ENCODE results near the gene MAPK8IP2.
A peak's percentile ranks its signal among the peaks of the same experiment; 100 is the strongest.
"Not testable (repeated sequence)": the region's sequence is repeated elsewhere in the genome, so short reads cannot be mapped to it uniquely, and the experiment has no call there.

The MAPK8IP2 gene

GRCh38 chr22:50600967-50601668 is 525 bp downstream of the MAPK8IP2 start:
- DNase-seq: peak; percentile 79

- no peak for DNase-seq
Measured at GRCh38 chr22:50601669-50602337, 1.2 kb downstream of the MAPK8IP2 start.

DNA sequence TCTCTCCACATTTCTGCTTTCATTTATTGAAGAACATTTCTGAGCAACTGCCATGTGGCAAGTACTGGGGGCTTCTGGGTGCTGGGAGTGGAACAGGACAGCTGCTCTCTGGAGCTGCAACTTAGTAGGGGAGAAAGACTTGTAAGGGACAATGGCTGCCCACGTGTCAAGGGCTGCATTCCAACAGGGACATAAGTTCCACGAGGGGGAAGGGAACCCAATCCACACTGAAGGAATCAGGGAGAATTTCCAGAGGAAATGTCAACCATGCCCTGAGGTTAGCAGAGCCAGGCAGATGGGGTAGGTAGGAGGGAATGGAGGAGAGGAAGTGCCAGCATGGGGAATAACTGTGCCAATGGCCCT is 1.7 kb downstream of the MAPK8IP2 start:
- DNase-seq: no peak

DNA sequence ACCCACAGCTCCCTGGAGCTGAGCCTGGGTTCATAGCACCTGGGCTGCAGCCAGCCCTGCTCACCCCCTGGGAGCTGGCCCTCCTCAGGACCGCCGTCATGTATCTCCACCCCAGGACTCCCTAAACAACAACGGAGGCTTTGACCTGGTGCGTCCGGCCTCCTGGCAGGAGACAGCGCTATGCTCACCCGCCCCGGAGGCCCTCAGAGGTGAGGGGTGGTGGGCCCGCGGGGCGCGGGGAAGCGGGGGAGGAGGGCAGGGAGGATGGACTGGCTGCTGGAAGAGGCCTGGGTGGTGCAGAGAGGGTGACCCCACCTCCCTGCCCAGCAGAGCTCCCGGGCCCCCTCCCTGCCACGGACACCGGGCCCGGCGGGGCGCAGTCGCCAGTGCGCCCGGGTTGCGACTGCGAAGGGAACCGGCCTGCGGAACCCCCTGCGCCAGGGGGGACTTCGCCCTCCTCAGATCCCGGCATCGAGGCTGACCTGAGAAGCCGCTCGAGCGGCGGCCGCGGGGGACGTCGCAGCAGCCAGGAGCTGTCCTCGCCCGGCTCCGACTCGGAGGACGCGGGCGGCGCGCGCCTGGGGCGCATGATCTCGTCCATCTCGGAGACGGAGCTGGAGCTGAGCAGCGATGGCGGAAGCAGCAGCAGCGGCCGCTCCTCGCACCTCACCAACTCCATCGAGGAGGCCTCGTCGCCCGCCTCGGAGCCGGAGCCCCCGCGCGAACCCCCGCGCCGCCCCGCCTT is 3.1 kb downstream of the MAPK8IP2 start:
- no peak for DNase-seq

DNA sequence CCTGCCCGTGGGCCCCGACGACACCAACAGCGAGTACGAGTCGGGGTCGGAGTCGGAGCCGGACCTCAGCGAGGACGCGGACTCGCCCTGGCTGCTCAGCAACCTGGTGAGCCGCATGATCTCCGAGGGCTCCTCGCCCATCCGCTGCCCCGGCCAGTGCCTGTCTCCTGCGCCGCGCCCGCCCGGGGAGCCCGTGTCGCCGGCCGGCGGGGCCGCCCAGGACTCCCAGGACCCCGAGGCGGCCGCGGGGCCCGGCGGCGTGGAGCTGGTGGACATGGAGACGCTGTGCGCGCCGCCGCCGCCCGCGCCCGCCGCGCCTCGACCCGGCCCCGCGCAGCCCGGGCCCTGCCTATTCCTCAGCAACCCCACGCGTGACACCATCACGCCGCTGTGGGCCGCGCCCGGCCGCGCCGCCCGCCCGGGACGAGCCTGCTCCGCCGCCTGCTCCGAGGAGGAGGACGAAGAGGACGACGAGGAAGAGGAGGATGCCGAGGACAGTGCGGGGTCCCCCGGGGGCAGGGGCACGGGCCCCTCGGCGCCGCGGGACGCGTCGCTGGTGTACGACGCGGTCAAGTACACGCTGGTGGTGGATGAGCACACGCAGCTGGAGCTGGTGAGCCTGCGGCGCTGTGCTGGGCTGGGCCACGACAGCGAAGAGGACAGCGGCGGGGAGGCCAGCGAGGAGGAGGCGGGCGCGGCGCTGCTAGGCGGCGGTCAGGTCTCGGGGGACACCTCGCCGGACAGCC is 3.8 kb downstream of the MAPK8IP2 start:
- no peak for DNase-seq

GRCh38 chr22:50605002-50605612 is 4.5 kb downstream of the MAPK8IP2 start:
- no peak for DNase-seq

DNA sequence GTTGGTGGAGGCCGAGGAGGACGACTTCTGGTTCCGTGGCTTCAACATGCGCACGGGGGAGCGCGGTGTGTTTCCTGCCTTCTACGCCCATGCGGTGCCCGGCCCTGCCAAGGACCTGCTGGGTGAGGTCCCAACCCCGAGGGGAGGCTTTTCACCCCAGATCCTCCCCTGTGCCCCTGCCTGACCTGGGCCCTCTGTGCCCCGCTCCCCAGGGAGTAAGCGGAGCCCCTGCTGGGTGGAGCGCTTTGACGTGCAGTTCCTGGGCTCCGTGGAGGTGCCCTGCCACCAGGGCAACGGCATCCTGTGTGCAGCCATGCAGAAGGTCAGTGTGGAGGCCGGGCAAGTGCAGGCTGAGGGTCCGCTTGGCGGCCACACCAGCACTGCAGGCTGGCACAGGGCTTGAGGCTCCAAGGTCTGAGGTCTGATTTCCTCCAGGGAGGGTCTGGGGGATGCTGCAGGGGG is 5.1 kb downstream of the MAPK8IP2 start:
- no peak for DNase-seq

DNA sequence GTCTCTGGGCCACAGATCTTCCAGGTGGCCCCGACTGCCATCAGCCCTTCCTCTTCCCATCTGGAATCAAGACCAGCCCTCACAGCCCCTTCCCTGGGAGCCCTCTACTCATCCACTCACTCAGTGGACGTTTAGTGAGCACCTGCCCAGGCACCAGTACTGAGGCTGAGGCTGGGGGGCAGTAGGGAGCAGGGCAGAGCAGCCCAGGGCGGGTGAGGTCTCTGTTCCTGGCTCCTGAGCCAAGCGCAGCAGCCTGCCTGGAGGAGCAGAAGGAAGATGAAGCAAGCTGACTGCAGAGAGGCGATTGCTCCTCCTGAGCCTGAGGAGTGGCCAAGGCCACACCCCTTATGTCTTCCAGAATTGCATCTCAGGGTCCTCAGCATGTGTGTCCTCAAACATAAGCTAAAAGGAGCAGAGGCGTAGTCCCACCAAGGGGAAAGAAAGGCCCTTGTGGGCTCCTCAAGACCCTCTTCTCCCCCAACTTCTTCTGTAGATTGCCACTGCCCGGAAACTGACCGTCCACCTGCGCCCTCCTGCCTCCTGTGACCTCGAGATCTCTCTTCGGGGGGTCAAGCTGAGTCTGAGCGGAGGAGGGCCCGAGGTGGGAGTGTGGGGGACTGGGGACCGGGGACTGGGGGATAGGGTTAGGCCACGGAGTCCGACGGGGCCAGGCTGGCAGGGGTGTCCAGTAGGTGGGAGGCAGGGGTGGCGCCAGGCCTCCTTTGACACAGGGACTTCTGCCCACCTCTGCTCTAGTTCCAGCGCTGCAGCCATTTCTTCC is 5.8 kb downstream of the MAPK8IP2 start:
- DNase-seq: no peak

DNA sequence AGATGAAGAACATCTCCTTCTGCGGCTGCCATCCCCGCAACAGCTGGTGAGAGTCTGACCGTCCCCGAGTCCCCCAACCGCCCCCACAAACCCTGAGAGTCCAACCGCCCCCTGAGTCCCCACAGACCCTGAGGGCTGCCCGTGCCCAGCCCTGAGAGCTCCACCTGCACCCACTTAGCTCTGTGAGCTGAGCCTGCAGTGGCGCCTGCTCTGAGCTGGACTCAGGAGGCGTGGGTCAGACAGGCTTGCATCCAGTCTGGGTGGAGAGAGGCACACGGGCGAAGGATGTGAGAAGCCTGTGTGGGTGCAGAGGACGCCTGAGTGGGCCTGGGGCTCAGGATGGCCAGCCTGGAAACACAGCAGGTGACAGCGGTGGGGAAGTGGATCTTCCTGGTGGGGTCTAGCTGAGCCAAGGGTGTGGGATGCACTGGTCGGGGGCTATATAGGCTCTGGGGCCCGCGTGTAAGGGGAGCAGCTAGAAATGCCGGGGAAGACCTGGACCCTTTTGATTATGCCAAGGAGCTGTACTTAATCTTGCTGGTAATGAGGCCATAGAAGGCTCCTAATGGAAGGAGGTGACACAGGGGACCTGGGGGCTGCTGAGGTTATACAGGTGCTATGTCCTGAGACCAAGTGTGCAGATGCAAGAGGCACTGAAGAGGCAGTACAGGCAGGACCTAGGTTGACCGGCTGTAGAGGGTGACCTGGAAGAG is 6.5 kb downstream of the MAPK8IP2 start:
- no peak for DNase-seq

DNA sequence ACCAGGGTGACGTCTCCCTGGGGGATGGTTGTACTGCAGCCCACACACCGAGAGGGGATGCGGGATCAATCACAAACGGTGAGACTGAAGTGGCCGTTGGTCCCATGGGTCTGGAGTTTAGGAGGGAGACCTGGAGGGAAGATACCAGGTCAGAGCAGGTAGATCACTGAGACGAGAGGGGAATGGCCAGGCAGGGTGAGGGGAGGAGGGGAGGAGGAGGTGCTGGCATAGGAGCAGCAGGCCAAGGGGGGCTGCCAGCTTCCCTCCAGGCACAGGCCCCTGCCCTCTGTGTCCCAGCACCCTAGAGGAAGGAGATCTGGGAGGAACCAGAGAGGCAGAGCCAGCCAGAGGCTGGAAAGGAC is 7.0 kb downstream of the MAPK8IP2 start:
- no peak for DNase-seq

DNA sequence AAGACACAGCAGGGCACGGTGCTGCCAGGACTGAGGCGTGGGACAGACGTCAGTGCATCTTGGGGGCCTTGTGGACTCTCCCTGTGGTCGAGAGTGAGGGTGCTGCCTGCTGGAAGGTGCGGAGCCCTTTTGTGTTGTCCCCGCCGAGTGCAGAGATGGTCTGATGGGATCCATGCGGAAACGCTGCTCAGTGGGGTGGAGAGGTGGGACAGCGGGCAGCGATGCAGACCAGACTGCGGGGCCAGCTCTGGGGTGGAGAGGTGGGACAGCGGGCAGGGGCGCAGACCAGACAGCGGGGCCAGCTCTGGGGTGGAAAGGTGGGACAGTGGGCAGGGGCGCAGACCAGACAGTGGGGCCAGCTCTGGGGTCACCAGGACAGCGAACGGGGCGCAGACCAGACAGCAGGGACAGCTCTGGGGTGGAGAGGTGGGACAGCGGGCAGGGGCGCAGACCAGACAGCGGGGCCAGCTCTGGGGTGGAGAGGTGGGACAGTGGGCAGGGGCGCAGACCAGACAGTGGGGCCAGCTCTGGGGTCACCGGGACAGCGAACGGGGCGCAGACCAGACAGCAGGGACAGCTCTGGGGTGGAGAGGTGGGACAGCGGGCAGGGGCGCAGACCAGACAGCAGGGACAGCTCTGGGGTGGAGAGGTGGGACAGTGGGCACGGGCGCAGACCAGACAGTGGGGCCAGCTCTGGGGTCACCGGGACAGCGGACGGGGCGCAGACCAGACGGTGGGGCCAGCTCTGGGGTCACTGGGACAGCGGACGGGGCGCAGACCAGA is 7.7 kb downstream of the MAPK8IP2 start:
- DNase-seq: not testable (repeated sequence)

DNA sequence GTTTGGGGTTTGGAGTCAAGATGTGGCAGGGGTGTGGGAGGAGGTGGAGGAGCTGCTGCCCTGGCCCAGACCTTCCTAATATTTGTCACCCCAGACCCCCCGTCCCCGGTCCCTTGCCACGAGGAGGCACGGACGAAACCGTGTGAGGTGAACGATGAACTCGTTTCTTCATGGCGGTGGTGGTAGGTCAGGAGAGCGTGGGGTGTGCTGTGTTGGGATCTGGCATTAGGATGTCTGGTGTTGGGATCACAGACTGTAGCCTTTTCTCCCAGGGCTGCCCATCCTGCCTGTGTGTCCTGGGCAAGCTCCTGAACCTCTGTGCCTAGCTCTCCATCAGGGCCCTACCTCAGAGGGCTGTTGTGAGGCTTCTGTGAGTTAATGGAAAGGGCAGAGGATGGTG is 8.4 kb downstream of the MAPK8IP2 start:
- DNase-seq: no peak

DNA sequence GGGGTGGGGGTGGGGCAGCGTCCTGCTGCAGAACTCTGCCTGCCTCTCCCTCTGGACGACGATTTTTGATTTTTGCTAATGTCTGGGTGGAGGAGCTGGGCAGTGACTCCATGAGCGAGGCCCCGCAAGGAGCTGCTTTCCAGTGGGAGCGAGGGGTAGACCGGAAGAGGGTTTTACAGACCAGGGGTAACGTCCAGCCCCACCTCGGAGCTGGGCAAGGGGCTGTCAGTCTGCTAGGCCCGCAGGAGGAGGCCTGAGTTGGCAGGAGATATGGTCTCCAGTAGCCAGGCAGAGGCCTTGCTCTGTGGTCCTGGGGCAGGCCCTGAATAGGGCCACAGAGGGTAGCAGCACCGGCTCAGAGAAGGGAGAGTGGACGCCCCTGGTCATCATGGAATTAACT is 9.0 kb downstream of the MAPK8IP2 start:
- no peak for DNase-seq

- no peak for DNase-seq
Measured at GRCh38 chr22:50610041-50610451, 9.5 kb downstream of the MAPK8IP2 start.

GRCh38 chr22:50610581-50610980 is 10.0 kb downstream of the MAPK8IP2 start:
- no peak for DNase-seq

- DNase-seq: no peak
Measured at GRCh38 chr22:50611341-50612060, 10.9 kb downstream of the MAPK8IP2 start.

DNA sequence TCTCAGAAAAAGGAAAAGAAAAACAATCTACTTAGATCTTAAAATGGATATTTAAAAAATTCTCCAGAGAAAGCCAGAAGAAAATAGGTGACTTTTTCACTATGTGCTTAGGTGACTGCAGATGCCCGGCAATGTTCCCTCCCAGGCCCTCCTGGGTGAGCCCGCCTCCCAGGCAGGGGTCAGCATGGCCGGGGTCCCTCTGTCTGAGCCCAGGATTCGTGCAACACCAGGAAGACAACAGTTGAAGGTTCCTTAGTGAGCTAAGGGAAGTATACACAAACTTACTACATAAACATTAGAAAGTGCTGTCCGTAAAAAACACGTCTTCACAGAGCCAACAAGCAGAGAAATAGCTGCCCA is 11.6 kb downstream of the MAPK8IP2 start:
- no peak for DNase-seq

DNA sequence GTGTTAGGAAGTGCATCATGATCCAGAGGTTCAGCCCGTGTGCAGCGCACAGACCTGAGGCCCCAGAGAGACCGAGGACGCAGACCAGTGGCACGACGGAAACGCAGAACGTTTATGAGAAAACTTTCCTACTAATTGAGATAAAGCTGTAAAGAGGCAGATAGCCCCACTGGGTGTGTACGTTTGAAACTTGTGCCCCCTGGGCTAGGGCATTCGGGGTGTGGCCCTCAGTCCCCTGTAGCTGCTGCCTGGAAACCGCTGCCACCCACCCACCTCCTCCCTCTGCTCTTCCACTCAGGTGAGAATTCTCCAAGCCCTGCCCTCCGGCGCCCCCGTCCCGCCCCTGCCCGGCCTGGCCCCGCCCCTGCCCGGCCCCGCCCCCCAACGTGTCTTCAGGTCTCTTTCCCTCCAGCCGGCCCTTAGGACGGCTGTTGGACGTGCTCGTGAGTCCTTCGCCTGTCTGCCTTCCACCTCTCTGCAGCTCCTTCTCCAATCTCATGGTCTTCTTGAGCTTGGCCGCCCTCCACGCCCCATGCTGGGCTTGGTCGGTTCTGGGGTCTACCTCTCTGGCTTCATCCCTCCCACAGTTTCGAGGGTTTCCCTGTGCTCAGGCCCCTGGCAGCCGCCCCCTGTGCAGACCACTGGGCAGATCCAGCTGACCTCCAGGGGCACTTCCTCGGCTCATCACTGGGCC is 12.1 kb downstream of the MAPK8IP2 start:
- DNase-seq: no peak

GRCh38 chr22:50613291-50613981 is 12.8 kb downstream of the MAPK8IP2 start:
- no peak for DNase-seq

All from retina (tissue), 1 donor.